Myometrial cell (primary cell): ENCODE measurements around the gene CYP4V2. TPM values are rescaled to one million over a fixed set of nuclear protein-coding genes. Genes with fewer than 3 reads are reported as not detected.

ENCODE experiments used
- total RNA-seq: library from RNA; depleted of rRNA; stranded (reverse); fragments of >200 nt; gene quantifications from 2 replicates; pipeline ENCODE4 v1.2.3, GENCODE V29; 2015

Gene CYP4V2
- 5.5 and 7.8 TPM in 2 replicates for total RNA-seq

DNA sequence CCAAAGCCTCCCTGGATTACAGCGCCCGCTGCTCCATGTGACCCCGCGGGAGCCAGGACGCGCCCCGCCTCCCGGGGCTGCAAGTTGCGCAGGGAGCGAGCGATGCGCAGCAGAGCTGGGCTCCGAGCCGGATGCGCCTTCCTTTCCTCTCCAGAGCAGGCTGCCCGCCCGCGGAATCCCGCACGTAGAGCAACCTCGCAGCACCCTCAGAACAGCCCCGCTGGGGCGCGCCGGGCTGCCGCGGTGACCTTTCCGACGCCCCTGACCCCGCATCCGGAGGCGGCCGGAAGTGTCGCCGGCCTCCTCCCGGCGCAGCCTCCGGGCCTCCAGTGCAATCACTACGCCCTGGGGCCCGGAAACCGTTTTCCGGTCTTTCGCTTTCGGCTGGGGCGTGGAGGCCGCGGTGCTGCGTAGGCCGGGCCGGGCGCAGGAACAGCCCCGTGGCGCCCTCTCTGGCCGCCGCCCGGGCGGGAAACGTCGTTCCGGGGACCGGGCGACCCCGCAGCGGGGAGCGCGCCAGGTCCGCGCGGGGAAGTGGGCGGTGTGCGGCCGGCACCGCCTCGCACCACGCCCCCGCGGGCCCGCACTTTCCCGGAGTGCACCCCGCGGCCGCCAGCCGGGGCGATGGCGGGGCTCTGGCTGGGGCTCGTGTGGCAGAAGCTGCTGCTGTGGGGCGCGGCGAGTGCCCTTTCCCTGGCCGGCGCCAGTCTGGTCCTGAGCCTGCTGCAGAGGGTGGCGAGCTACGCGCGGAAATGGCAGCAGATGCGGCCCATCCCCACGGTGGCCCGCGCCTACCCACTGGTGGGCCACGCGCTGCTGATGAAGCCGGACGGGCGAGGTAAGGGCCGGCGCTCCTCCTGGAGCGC lies at the start of gene CYP4V2:
Gene CYP4V2 (plus strand): TSS at position 368 of the 866 bp plus-strand sequence. CDS start 257 bp downstream, at position 625.

DNA sequence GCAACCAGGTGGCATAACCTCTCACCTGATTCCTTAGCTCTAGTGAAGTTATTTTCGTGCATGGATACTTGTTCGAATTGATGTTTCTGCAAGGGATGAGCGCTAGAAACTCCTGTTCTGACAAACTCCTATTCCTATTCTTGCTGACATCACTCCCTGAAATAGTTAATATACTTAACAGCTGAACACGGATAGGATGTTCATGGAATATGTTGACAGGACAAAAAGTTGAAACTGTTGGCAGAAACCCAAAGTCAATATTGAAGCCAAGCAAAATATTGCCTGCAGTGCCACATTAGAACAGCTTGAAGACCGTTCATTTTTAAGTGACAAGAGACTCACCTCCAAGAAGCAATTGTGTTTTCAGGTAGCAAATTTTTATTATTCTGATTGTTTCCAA lies 35.9 kb downstream of the CYP4V2 start, which contains the start of gene KLKB1:
Gene KLKB1 (plus strand): TSS at position 287 of the 400 bp plus-strand sequence. CDS start 689 bp downstream, outside the sequence.

Other genes with a start within 250 kb of the CYP4V2 start
- 5.5 and 8.6 TPM in 2 replicates for gene TLR3, start 122.4 kb upstream of the CYP4V2 start, total RNA-seq
- gene FAM149A, start 86.9 kb upstream of the CYP4V2 start, total RNA-seq: 0.86 and 3.7 TPM in 2 replicates
- gene KLKB1, start 35.9 kb downstream of the CYP4V2 start, total RNA-seq: not detected in 2 replicates
- not detected in 2 replicates for gene F11, start 74.6 kb downstream of the CYP4V2 start, total RNA-seq